Astrocyte of the cerebellum (primary cell): Measurements from ENCODE around the gene COX5B.
A peak's percentile ranks its signal among the peaks of the same experiment; 100 is the strongest.

Experiments
- DNase-seq: peaks from one replicate; pipeline ENCODE4 v3.0.0-alpha.2; 2011; ENCODE audit warnings: low read depth
- H3K4me3 ChIP-seq: 2 replicates; pipeline ENCODE4 v1.5.1; 2011; ENCODE audit warnings: mild to moderate bottlenecking, low read depth, low read length, moderate library complexity
- CTCF ChIP-seq: IDR thresholded peaks from 2 replicates; pipeline ENCODE4 v1.5.1; 2012; ENCODE audit warnings: low read length, low read depth, moderate library complexity, mild to moderate bottlenecking; ENCODE audit errors: missing control alignments
- in situ Hi-C: cut with HindIII; loops from 2 replicates; pipeline ENCODE4 v1.10.0; 2017; ENCODE audit warnings: low sequenced_read_pairs

The COX5B gene

GRCh38 chr2:97659256-97660043 is 13.6 kb downstream of the COX5B start:
- no peak for DNase-seq
- TF ChIP-seq CTCF: no peak
- in situ Hi-C loops: no loop called here
- H3K4me3 ChIP-seq: no peak overlapping the region

GRCh38 chr2:97660044-97660774 is 14.3 kb downstream of the COX5B start:
- in situ Hi-C loops: no loop called here
- no peak for TF ChIP-seq CTCF
- no peak overlapping the region for H3K4me3 ChIP-seq
- no peak for DNase-seq

- DNase-seq: no peak
- TF ChIP-seq CTCF: no peak
- H3K4me3 ChIP-seq: no peak overlapping the region
- in situ Hi-C loops: no loop called here
Measured at GRCh38 chr2:97660775-97661389, 15.0 kb downstream of the COX5B start.

GRCh38 chr2:97661927-97662326 is 16.1 kb downstream of the COX5B start:
- no peak for DNase-seq
- in situ Hi-C loops: no loop called here
- peak overlapping the region; percentile 70 for H3K4me3 ChIP-seq
- TF ChIP-seq CTCF: no peak

GRCh38 chr2:97662386-97662894 is 16.6 kb downstream of the COX5B start:
- no peak for TF ChIP-seq CTCF
- in situ Hi-C loops: no loop called here
- H3K4me3 ChIP-seq: peak overlapping the region; percentile 70
- DNase-seq: no peak

GRCh38 chr2:97662895-97663625 is 17.2 kb downstream of the COX5B start:
- TF ChIP-seq CTCF: no peak
- in situ Hi-C loops: no loop called here
- DNase-seq: peak; percentile 27
- peak overlapping the region; percentile 70 for H3K4me3 ChIP-seq
